ENCODE measurements around the gene OGFOD3. TPM values are rescaled to one million over a fixed set of nuclear protein-coding genes. Genes with fewer than 3 reads are reported as not detected.

OGFOD3 gene
- total RNA-seq, 1 donor from 2014 or later, result 31.3 TPM

- H3K27ac Mint-ChIP-seq, result no peak overlapping the region
- TF ChIP-seq CTCF (IDR thresholded peaks at IDR 0.05; ENCODE audit: unreplicated experiment), result no peak
- H3K4me3 Mint-ChIP-seq (ENCODE audit: low read depth), result no peak overlapping the region
- H3K27me3 Mint-ChIP-seq, result no peaks in the 10 kb centered on the region
- DNase-seq (ENCODE audit: low spot score, unreplicated experiment), result no peak
- H3K36me3 Mint-ChIP-seq (ENCODE audit: insufficient read depth), result peaks cover 4% of the 10 kb centered on the region
- H3K4me1 Mint-ChIP-seq (ENCODE audit: low read depth), result peaks cover 5% of the 10 kb centered on the region
- H3K9me3 Mint-ChIP-seq (ENCODE audit: low read depth), result no peaks in the 10 kb centered on the region
Measured at GRCh38 chr17:82444941-82445521, 26.6 kb upstream of the OGFOD3 start.

- no peak for DNase-seq (ENCODE audit: low spot score, unreplicated experiment)
- Mint-ChIP-seq H3K36me3 (ENCODE audit: insufficient read depth) (peaks cover 4% of the 10 kb centered on the region), H3K27ac (no peak overlapping the region), H3K4me1 (ENCODE audit: low read depth) (peaks cover 1% of the 10 kb centered on the region), H3K9me3 (ENCODE audit: low read depth) (no peaks in the 10 kb centered on the region), H3K4me3 (ENCODE audit: low read depth) (no peak overlapping the region), H3K27me3 (no peaks in the 10 kb centered on the region)
- TF ChIP-seq CTCF (IDR thresholded peaks at IDR 0.05; ENCODE audit: unreplicated experiment), result no peak
Measured at GRCh38 chr17:82444284-82444893, 26.0 kb upstream of the OGFOD3 start.

- Mint-ChIP-seq H3K27me3 (no peaks in the 10 kb centered on the region), H3K36me3 (ENCODE audit: insufficient read depth) (peaks cover 4% of the 10 kb centered on the region), H3K4me1 (ENCODE audit: low read depth) (peaks cover 1% of the 10 kb centered on the region), H3K27ac (no peak overlapping the region), H3K9me3 (ENCODE audit: low read depth) (no peaks in the 10 kb centered on the region), H3K4me3 (ENCODE audit: low read depth) (no peak overlapping the region)
- no peak for TF ChIP-seq CTCF (IDR thresholded peaks at IDR 0.05; ENCODE audit: unreplicated experiment)
- no peak for DNase-seq (ENCODE audit: low spot score, unreplicated experiment)
Measured at GRCh38 chr17:82443465-82444283, 25.3 kb upstream of the OGFOD3 start.

- peaks cover 4% of the 10 kb centered on the region for H3K36me3 Mint-ChIP-seq (ENCODE audit: insufficient read depth)
- no peaks in the 10 kb centered on the region for H3K27me3 Mint-ChIP-seq
- TF ChIP-seq CTCF (IDR thresholded peaks at IDR 0.05; ENCODE audit: unreplicated experiment), result no peak
- no peak for DNase-seq (ENCODE audit: low spot score, unreplicated experiment)
- H3K9me3 Mint-ChIP-seq (ENCODE audit: low read depth), result no peaks in the 10 kb centered on the region
- H3K27ac Mint-ChIP-seq, result no peak overlapping the region
- no peak overlapping the region for H3K4me3 Mint-ChIP-seq (ENCODE audit: low read depth)
- peaks cover 1% of the 10 kb centered on the region for H3K4me1 Mint-ChIP-seq (ENCODE audit: low read depth)
Measured at GRCh38 chr17:82442643-82443464, 24.5 kb upstream of the OGFOD3 start.

Data from progenitor cell of endocrine pancreas (in vitro differentiated cells).